ENCODE results near the gene MOCOS. TPM values are rescaled to one million over a fixed set of nuclear protein-coding genes. Genes with fewer than 3 reads are reported as not detected.

MOCOS gene
- total and polyA plus RNA-seq, 2 of the 8 experiments (the other 6 are each of a cell fraction or from before 2014, with no cell fraction given), result 4.7 to 5.8 TPM

GRCh38 chr18:36199691-36200295 lies 12.5 kb downstream of the MOCOS start (continued):
- TF ChIP-seq, protein P1, sequence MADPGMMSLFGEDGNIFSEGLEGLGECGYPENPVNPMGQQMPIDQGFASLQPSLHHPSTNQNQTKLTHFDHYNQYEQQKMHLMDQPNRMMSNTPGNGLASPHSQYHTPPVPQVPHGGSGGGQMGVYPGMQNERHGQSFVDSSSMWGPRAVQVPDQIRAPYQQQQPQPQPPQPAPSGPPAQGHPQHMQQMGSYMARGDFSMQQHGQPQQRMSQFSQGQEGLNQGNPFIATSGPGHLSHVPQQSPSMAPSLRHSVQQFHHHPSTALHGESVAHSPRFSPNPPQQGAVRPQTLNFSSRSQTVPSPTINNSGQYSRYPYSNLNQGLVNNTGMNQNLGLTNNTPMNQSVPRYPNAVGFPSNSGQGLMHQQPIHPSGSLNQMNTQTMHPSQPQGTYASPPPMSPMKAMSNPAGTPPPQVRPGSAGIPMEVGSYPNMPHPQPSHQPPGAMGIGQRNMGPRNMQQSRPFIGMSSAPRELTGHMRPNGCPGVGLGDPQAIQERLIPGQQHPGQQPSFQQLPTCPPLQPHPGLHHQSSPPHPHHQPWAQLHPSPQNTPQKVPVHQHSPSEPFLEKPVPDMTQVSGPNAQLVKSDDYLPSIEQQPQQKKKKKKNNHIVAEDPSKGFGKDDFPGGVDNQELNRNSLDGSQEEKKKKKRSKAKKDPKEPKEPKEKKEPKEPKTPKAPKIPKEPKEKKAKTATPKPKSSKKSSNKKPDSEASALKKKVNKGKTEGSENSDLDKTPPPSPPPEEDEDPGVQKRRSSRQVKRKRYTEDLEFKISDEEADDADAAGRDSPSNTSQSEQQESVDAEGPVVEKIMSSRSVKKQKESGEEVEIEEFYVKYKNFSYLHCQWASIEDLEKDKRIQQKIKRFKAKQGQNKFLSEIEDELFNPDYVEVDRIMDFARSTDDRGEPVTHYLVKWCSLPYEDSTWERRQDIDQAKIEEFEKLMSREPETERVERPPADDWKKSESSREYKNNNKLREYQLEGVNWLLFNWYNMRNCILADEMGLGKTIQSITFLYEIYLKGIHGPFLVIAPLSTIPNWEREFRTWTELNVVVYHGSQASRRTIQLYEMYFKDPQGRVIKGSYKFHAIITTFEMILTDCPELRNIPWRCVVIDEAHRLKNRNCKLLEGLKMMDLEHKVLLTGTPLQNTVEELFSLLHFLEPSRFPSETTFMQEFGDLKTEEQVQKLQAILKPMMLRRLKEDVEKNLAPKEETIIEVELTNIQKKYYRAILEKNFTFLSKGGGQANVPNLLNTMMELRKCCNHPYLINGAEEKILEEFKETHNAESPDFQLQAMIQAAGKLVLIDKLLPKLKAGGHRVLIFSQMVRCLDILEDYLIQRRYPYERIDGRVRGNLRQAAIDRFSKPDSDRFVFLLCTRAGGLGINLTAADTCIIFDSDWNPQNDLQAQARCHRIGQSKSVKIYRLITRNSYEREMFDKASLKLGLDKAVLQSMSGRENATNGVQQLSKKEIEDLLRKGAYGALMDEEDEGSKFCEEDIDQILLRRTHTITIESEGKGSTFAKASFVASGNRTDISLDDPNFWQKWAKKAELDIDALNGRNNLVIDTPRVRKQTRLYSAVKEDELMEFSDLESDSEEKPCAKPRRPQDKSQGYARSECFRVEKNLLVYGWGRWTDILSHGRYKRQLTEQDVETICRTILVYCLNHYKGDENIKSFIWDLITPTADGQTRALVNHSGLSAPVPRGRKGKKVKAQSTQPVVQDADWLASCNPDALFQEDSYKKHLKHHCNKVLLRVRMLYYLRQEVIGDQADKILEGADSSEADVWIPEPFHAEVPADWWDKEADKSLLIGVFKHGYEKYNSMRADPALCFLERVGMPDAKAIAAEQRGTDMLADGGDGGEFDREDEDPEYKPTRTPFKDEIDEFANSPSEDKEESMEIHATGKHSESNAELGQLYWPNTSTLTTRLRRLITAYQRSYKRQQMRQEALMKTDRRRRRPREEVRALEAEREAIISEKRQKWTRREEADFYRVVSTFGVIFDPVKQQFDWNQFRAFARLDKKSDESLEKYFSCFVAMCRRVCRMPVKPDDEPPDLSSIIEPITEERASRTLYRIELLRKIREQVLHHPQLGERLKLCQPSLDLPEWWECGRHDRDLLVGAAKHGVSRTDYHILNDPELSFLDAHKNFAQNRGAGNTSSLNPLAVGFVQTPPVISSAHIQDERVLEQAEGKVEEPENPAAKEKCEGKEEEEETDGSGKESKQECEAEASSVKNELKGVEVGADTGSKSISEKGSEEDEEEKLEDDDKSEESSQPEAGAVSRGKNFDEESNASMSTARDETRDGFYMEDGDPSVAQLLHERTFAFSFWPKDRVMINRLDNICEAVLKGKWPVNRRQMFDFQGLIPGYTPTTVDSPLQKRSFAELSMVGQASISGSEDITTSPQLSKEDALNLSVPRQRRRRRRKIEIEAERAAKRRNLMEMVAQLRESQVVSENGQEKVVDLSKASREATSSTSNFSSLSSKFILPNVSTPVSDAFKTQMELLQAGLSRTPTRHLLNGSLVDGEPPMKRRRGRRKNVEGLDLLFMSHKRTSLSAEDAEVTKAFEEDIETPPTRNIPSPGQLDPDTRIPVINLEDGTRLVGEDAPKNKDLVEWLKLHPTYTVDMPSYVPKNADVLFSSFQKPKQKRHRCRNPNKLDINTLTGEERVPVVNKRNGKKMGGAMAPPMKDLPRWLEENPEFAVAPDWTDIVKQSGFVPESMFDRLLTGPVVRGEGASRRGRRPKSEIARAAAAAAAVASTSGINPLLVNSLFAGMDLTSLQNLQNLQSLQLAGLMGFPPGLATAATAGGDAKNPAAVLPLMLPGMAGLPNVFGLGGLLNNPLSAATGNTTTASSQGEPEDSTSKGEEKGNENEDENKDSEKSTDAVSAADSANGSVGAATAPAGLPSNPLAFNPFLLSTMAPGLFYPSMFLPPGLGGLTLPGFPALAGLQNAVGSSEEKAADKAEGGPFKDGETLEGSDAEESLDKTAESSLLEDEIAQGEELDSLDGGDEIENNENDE (IDR thresholded peaks at IDR 0.05; ENCODE audit: insufficient replicate concordance, low read length), result no peak
- TF ChIP-seq HDAC2 (IDR thresholded peaks at IDR 0.05; ENCODE audit: borderline replicate concordance in 1 of 2, low read depth in 2 of 2, low read length in 2 of 2) (no peak), EZH2 (IDR thresholded peaks at IDR 0.05; ENCODE audit: low read depth, low read length, severe bottlenecking) (no peak), SP1 (IDR thresholded peaks at IDR 0.05; ENCODE audit: low read depth, low read length) (no peak), BRCA1 (IDR thresholded peaks at IDR 0.05; ENCODE audit: low read depth, low read length) (no peak), NRF1 (IDR thresholded peaks at IDR 0.05; ENCODE audit: low read depth, low read length) (no peak), SIX5 (IDR thresholded peaks at IDR 0.05; ENCODE audit: low read depth, low read length) (no peak), TAF7 (optimal IDR thresholded peaks at IDR 0.05; ENCODE audit: borderline replicate concordance, low read depth, low read length) (no peak), MAX (IDR thresholded peaks at IDR 0.05) (no peak), FOSL1 (IDR thresholded peaks at IDR 0.05; ENCODE audit: insufficient read depth, low read depth, low read length) (no peak), TBP (IDR thresholded peaks at IDR 0.05; ENCODE audit: low read depth, low read length) (no peak)

All from H1 (cell line).